GM19240 (cell line): Measurements from ENCODE around the gene EFHC1.

Source experiments
- DNase-seq: peaks from one replicate; pipeline ENCODE4 v3.0.0; 2011; ENCODE audit warnings: low spot score; ENCODE audit not compliant: insufficient read length

EFHC1 gene

GRCh38 chr6:52395969-52396368 lies 24.2 kb upstream of the EFHC1 start:
- no peak for DNase-seq

GRCh38 chr6:52399511-52400312 lies 20.4 kb upstream of the EFHC1 start:
- DNase-seq = no peak

- DNase-seq = no peak
Measured at GRCh38 chr6:52400313-52401041, 19.7 kb upstream of the EFHC1 start.

- no peak for DNase-seq
Measured at GRCh38 chr6:52403086-52403485, 17.1 kb upstream of the EFHC1 start.

GRCh38 chr6:52403627-52404026 lies 16.5 kb upstream of the EFHC1 start:
- DNase-seq = no peak

GRCh38 chr6:52405243-52405642 lies 14.9 kb upstream of the EFHC1 start:
- DNase-seq = no peak

GRCh38 chr6:52407467-52407866 lies 12.7 kb upstream of the EFHC1 start:
- no peak for DNase-seq

GRCh38 chr6:52409499-52409898 lies 10.6 kb upstream of the EFHC1 start:
- DNase-seq = no peak

- no peak for DNase-seq
Measured at GRCh38 chr6:52410979-52411378, 9.2 kb upstream of the EFHC1 start.

- DNase-seq = no peak
Measured at GRCh38 chr6:52411911-52412310, 8.2 kb upstream of the EFHC1 start.

GRCh38 chr6:52415333-52415732 lies 4.8 kb upstream of the EFHC1 start:
- no peak for DNase-seq

- DNase-seq = no peak
Measured at GRCh38 chr6:52415917-52416628, 4.1 kb upstream of the EFHC1 start.

GRCh38 chr6:52416629-52417151 lies 3.5 kb upstream of the EFHC1 start:
- DNase-seq = no peak

- no peak for DNase-seq
Measured at GRCh38 chr6:52417675-52418111, 2.4 kb upstream of the EFHC1 start.

GRCh38 chr6:52418606-52419005 lies 1.5 kb upstream of the EFHC1 start:
- DNase-seq = no peak

- no peak for DNase-seq
Measured at GRCh38 chr6:52420668-52421358, 671 bp downstream of the EFHC1 start.

- DNase-seq = no peak
Measured at GRCh38 chr6:52422156-52422555, 2.0 kb downstream of the EFHC1 start.

- no peak for DNase-seq
Measured at GRCh38 chr6:52423448-52423847, 3.3 kb downstream of the EFHC1 start.

GRCh38 chr6:52423971-52424381 lies 3.8 kb downstream of the EFHC1 start:
- DNase-seq = no peak

GRCh38 chr6:52424513-52424912 lies 4.4 kb downstream of the EFHC1 start:
- DNase-seq = no peak

GRCh38 chr6:52426667-52427066 lies 6.5 kb downstream of the EFHC1 start:
- DNase-seq = no peak
